ENCODE data around the gene CYTH2.

Gene CYTH2

DNA sequence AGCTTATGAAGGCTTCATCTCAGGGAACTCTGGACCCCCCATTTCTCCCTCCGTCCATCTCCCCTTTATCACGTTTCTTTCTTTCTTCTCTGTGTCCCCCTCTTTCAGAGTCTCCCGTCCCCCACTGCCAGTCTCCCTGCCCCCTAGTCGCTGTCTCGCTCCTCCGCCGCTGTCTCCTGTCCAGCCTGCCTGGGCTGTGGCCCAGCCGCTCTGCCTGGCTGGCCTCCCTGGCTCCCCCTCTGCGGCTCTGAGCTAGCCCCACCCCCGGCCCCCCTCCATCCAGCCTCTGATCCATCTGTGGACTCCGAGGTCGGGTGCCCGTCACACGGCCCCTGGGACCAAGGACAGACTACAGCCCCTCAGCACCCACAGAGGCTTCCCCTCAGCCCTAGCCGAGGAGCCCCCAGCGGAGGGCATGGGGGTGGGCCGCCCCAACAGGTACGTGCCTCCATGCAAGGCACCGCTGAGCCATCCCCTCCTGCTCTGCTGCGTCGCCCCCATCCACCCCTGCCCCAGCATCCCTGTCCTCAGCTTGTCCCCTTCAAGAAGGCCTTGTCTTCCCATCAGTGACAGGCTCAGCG is 14.9 kb upstream of the CYTH2 start:
- FAIRE-seq = no peak

DNA sequence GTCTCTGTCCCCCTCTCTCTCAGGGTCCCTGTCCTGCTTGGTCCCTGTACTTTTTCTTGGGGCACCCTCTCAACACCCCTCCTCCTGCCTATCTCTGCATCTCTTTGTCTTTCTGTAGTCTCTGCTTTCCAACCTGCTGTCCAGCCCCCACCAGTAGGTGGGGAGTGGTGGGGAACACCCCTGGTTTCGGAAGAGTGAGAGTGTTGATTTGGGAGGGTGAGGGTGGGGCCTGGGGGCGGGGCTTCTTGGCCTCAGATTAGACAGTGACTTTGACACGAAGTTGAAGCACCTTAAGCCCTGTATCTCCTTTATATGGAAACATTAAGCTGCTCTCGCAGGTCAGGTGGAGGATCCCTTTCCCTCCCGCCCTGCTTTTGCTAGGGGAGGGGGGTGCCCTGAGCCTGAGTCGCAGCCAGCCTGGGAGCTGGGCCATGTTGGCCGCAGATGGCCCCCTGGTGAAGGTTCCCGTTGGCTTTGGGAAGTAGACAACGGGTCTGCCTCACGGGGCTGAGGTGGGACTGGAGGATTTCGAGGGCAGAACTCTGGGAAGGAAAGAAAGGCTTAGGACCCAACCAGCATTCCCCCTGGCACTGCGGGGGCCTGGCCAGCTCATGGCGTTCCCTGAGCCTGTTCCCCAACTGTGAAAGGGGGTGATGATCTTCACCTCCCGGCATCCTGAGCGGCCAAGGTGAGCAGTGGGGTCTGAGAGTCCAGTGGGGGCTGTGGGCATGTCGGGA is 13.8 kb upstream of the CYTH2 start, which contains the start of gene KCNJ14:
TSS of gene KCNJ14 (plus strand) at position 404 of the 737 bp plus-strand sequence. CDS start 6,151 bp downstream, outside the sequence.
- no peak for FAIRE-seq

DNA sequence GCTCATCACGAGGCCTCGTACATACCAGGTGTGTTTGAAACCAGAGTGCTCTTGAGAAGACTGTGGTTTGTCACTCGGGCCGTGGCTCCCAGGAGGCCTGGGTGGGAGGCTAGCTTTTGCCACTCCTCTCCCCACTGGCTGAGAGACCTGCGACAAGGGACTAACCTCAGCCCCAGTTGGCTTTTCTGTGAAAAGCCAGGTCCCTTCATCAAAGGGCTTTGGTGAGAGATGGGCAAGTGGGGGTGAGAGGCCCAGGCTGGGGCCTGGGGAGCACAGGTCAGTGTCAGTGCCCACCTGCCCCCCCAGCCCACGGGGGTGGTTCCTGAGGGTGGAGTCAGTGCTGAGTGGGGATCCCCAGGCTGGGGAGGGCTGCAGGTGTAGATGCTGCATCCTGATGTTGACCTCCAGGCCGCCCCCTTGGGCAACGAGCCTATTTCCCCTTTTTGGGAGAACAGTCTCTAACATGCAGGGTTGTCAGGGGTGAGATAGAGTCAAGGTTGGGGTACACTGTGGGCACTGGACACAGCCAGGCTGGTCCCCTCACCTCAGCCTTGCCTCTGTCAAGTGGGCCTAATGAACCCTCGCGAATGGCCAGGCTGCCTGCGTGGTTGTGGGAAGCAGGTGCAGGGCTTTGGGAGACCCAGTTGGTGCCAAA is 13.1 kb upstream of the CYTH2 start:
- no peak for FAIRE-seq

DNA sequence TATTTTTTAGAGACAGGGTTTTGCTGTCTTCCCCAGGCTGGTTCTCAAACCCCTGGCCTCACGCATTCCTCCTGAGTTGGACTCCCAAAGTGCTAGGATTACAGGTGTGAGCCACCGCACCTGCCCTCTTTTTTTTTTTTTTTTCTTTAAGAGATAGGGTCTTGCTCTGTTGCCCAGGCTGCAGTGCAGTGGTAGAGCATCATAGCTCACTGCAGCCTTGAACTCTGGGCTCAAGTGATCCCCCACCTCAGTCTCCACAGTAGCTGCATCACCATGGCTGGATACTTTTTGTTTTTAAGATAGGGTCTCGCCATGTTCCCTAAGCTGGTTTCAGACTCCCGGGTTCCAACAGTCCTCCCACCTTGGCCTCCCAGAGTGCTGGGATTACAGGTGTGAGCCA is 12.3 kb upstream of the CYTH2 start:
- no peak for FAIRE-seq

DNA sequence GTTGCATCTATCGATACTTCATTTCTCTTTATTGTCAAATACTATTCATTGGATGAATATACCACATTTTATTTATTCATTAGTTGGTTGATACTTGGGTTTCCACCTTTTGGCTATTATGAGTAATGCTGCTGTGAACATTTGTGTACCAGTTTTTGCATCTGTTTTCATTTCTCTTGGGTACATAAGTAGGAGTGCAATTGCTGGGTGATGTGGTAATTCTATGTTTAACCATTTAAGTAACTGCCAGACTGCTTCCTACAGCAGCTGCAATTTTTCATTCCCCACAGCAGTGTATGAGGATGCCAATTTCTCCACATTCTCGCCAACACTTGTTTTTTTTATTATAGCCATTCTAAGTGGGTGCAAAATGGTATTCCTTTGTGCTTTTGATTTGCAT is 11.2 kb upstream of the CYTH2 start:
- FAIRE-seq = no peak

DNA sequence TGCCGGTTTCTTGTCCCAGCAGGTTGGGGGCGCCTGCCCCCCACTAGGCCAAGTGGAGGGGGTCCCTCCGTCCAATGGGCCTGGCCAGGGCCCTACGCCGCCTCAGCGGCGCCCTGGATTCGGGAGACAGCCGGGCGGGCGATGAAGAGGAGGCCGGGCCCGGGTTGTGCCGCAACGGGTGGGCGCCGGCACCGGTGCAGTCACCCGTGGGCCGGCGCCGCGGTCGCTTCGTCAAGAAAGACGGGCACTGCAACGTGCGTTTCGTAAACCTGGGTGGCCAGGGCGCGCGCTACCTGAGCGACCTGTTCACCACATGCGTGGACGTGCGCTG is 7.6 kb upstream of the CYTH2 start:
- no peak for FAIRE-seq

DNA sequence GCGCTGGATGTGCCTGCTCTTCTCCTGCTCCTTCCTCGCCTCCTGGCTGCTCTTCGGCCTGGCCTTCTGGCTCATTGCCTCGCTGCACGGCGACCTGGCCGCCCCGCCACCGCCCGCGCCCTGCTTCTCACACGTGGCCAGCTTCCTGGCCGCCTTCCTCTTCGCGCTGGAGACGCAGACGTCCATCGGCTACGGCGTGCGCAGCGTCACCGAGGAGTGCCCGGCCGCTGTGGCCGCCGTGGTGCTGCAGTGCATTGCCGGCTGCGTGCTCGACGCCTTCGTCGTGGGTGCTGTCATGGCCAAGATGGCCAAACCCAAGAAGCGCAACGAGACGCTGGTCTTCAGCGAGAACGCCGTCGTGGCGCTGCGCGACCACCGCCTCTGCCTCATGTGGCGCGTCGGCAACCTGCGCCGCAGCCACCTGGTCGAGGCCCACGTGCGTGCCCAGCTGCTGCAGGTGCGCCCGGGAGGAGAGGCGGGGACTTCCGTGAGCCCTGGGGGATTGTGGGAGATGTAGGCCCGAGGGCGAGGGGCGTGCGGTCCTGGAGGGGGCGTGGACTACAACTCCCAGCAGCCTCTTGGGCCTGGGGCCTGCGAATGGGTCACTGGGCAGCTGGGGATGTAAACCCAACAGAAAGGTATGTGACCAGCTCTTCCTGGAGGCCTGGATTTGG is 7.0 kb upstream of the CYTH2 start:
- FAIRE-seq = no peak

DNA sequence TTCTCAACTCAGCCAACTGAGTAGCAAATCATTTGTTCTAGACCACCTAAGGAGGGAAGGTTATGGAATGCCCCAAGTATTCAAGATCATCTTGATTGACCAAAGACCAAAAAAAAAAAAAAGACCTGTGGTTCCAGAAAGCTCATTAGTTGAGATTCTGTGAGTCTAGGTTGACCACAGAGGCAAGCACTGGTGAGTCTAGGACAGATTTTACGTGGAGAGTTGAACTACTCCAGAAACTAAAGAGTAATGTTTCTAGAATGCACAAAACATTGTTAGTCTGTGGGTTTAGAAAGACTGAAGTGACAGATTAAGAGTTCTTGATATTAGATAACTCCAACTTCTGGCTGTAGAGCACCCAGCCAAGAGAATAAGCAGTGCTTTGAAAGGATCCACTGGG is 4.0 kb upstream of the CYTH2 start:
- FAIRE-seq = no peak

DNA sequence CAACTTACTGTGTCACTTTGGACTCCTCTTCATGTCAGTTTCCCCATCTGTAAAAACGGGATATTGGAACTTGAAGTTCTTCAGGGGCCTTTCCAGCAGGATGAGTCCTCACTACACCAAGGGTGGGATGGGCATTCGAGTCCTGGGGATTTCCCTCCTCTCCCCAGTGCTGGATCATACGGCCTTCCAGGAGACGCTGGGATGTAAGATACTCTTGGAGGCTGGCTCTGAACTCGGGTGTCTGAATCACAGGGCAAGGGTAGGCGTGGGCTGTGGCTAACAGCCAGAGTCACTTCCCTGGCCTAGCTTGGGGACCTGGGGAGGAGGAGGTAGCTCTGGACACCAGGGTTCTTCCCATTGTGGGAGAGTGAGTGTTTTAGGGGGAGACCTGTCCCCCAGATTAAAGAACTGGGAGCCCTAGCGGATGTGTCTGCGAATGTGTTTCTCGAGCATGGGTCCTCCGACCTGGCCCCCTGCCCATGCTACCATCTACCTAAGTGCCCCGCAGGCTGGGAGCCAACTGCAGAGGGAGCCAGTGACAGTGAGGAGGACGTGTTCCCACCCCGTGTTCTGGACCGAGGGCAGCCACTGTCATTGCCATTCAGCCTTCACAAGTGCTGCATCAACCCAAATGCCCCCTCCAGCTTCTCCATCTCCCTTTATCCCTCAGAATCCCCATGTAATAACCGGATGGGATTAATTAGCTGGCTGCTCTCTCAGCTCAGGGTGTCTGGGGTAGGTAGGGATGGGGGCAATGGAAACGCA is 2.4 kb upstream of the CYTH2 start:
- FAIRE-seq = no peak

DNA sequence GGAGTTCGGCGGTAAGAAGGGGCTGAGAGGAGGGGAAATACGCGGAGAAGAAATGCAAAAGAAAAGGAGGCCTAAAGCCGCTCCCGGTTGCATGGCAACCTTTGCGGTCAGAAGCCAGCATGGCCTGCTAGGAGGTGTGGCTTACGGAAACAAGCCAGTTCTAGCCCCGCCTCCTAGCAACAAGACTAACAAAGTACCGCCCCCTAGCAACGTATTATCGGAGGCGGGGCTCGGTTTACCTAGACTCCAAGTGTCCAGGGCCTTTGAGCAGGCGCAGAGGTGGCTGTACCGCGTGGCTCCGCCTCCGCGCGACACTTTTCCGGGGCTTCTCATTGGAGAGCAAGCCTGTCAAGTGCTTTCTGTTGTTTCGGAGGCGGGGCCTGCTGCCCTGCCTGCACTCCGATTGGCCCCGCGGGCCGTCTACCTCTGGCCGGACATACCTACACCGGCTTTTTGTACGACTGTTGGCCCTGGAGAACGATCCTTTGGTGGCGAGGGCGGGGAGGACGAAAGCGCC is 339 bp upstream of the CYTH2 start:
- FAIRE-seq = peak; percentile 96

DNA sequence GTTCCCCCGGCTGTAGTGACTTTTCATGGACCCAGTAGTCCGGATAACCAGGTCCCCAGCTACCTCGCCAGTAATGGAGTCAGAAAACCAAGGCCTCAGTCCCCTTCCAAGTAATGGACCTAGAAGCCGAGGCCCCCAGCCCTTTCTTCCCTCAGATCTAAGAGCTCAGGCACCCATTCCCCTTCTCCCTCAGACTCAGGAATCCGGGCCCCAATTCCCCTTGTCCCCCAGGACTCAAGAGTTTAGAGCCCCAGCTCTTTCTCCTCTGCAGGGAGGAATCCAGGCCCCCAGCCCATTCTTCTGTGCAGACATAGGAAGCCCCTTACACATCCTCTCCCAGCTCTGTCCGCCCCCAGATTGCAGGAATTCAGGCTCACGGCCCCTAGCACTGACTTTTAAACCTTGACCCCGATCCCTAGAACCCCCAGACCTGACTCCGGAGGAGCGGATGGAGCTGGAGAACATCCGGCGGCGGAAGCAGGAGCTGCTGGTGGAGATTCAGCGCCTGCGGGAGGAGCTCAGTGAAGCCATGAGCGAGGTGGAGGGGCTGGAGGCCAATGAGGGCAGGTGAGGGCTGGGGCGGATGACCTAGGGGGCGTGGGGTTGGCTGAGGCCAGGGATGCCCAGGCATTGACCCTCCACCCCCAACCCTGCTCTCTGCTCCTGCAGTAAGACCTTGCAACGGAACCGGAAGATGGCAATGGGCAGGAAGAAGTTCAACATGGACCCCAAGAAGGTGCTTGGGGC is 938 bp downstream of the CYTH2 start:
- FAIRE-seq = no peak

DNA sequence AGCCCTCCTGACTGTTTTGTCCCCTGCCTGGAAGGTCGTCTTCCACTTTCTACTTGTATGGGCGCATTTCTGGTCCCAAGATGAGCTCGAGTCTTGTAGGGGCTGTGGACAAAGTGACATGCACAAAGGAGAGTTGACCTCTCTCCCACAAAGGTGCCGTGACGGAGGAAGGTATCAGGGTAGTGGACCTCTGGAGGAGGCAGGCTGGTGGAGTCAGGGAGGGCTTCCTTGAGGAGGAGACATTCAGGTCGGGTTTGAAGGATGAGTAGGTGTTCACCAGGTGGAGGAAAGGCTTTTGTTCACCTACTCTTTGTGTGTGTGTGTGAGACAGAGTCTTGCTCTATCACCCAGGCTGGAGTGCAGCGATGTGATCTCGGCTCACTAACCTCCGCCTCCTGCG is 1.7 kb downstream of the CYTH2 start:
- no peak for FAIRE-seq

DNA sequence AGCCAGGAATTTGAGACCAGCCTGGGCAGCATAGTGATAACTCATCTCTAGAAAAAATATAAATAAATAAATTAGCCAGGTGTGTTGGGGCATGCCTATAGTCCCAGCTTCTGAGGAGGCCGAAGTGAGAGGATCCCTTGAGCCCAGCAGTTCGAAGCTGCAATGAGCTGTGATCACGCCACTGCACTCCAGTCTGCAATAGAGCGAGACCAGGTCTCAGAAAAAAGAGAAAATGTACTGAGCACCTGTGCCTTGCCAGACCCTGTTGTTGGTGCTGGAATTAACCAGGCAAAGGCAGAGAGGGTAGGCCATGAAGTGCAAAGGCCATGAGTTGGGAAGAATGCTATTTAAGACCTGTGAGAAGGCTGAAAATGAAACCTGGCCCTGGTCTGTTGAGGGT is 2.7 kb downstream of the CYTH2 start:
- no peak for FAIRE-seq

DNA sequence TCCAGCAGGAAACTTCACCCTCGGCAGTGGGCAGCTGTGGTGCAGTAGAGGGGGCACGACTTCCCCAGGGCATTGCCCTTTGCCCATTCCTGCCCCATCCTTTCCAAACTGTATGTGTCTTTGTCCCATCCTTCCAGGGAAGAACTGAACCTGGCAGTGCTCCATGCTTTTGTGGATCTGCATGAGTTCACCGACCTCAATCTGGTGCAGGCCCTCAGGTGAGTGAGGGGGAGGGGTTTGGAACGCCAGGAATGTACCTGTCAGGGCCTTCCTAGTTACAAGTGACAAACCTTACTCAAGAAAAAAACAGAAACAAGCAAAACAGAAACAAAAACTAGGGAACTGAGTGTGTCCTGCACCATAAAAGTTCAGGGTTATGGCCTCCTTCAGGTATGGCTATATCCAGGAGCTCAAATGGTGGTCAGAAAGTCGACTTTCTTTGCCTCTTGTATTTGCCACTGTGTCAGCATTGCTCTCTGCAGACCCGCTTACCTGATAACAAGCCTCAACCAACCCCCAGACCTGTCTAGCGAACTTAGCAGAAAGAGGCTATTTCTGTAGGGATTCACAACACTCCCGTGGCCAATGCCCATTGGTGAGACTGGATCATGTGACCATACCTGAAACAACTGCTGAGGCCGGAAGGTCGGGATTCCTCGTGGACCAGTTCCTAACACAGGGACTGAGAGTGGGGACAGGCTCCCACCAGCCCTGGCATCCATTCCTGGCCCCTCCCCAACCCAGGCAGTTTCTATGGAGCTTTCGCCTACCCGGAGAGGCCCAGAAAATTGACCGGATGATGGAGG is 4.2 kb downstream of the CYTH2 start:
- FAIRE-seq = no peak

DNA sequence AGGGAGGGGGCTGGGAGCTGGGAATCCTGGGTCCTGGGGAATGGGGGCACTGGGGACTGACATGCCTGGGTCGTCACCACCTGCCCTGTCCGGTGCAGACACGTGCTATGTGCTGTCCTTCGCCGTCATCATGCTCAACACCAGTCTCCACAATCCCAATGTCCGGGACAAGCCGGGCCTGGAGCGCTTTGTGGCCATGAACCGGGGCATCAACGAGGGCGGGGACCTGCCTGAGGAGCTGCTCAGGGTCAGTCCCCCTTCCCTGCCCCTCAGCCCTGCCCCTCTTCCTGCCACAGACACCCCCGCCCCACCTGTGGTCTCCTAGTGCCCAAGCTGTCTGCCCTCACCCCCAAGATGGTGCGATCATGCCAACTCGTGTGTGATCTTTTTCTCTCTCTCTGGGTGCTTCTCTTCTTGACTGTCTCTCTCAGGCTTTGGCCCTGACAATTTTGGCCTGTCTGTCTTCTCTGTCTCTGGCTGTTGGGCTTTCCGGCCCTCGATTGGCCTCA is 5.0 kb downstream of the CYTH2 start:
- no peak for FAIRE-seq

DNA sequence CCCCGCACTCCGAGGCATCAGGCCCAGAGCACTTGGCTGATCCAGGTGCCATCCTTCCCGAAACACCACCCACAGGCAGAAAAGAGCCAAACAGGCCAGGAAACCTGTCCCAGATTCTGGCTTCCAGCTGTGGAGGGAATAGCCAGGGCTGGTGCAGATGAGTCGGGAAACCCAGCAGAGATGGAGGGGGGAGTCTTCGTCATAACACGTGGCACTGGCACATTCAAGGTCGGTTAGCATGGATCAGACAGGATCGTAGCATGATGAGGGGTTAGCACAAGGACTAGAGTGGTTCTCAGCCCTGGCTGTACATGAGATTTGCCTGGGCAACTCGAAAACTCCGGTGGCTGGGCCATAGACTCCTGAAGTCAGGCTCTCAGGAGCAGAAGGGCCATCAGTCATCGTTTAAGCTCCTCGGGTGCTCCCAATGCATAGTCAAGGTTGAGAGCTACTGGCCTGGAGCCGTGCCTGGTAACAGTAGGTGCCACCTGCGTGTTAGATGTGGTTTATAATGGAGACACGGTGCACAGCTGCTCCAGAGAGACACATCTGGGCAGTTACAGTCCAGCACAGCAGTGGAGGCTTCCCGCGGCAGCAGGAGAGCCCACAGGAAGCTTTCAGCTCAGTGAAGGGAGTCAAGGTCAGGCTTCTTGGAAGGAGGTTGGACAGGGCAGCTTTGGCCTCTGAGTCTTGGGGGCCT is 6.3 kb downstream of the CYTH2 start:
- no peak for FAIRE-seq

DNA sequence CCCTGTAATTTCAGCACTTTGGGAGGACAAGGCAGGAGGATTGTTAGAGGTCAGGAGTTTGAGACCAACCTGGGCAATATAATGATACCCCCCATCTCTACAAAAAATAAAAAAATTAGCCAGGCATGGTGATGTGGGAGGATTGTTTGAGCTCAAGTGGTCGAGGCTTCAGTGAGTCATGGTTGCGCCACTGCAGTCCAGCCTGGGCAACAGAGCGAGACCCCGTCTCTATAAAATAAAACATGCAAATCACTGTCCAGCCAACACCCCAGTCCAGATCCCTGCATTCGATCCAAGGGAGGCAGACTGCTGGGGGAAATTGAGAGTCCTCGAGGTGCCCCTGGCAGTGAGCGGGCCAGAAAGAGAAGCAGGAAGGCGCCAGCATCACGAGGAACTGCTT is 7.0 kb downstream of the CYTH2 start:
- no peak for FAIRE-seq

DNA sequence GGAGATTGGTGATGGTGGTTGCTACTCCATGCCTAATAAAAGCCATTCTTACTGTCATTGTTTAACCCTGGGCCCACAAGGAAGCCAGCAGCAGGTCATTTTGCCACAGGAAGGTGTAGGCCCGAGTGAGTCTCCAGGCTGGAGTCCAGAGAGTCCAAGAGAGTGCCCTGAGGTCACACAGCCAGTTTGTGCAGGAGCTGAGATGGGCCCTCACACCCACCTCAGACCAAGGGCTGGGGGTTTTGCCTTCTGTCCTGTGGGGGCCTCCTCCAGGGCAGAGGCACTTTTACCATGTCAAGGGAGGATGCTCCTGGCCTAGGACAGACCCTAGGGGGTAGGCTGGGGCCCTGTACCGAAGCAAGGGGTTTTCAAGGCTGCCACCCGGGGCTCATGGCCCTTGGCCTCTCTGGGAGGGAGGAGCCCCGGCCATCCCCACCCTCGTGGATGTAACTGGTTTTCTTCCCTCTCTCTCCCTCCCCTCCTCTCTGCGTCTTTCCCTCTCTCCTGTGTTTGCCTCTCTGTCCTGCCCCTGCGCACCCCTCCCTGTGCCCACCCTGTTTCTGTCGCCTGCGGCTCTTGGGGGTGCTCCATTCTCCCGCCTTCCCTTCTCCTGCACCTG is 8.0 kb downstream of the CYTH2 start:
- FAIRE-seq = no peak

DNA sequence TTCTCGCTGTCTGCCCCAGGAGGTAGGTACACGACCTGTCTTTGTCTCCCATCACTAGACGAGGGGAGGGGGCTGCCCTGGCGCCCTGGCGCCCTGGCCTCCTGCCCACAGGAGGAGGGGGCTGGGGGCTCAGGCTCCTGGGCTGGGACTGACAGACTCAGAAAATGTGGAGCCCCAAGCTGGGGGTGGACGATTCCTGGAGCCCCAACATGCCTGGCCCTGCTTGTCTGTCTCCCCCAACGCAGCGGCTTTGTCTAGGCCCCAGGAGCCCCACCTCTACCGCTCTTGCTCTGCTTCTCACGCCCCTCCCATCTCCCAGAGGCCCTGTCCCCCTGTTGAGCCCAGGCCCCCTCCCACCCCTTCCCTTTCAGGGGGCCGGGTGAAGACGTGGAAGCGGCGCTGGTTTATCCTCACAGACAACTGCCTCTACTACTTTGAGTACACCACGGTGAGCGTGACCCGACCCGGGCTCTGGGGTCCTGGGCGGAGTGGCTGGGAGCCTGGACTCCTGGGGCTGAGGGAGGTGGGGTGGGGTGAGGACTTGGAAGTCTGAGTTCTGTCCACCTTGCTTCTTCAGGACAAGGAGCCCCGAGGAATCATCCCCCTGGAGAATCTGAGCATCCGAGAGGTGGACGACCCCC is 8.6 kb downstream of the CYTH2 start:
- no peak for FAIRE-seq

All from islet of Langerhans (tissue), 1 donor.